ENCODE data around the gene LYZL6. TPM values are rescaled to one million over a fixed set of nuclear protein-coding genes. Genes with fewer than 3 reads are reported as not detected.

Gene LYZL6
- total RNA-seq, 1 experiment from 2014 or later: not detected

DNA sequence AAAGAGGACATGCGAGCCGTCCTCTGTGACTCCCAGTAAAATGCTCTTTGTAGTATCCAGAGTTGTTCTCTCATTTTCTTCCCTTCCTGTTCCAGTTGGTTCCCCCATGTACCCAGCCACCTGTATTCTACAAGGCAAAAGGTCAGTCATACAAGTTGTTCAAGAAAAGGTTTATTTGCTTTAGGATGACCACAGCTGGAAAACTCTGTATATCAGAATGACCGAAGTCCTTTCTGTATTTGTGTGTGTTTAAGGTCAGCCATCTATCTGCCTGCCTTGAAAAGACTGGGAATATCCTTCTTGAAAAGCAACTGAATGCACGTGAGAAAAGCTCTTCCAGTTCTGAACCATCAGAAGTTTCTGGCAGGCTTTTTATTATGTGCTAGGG lies 29.4 kb upstream of the LYZL6 start:
- no peak overlapping the region for H3K27ac ChIP-seq (ENCODE audit: low read depth, low read length)
- ChIA-PET RAD21 (ENCODE audit: low non-redundant PET in 1 of 2, low total read pairs in 2 of 2, uncharacterized antibody in 2 of 2, unreplicated experiment in 2 of 2) (interaction anchor here in 1 of 2 experiments (0.9 kb wide), 1 partner anchor 176 kb away, joined by 3 read pairs; no protein-coding TSS in a partner anchor), CTCF (interaction anchor here (0.9 to 1.5 kb wide), 3 partner anchors 100 to 526 kb away, joined by 3 to 7 read pairs (median 5); no protein-coding TSS in a partner anchor), POLR2A (no interaction called here)
- no peaks in the 10 kb centered on the region for H3K79me2 ChIP-seq (ENCODE audit: insufficient read depth, low read length)
- peaks cover 0 to 3% of the 10 kb centered on the region in 2 experiments; a peak in 1 of 4 replicates for H3K4me1 ChIP-seq (ENCODE audit: control insufficient read depth in 1 of 2, insufficient read depth in 2 of 2, low read length in 2 of 2)
- DNase-seq (ENCODE audit: low read depth, low spot score) (no peak), ATAC-seq (no peak)
- no peak overlapping the region for H3K9ac ChIP-seq (ENCODE audit: low read length)
- BruUV-seq (replicated peaks): no TSS peak
- no peaks in the 10 kb centered on the region for H3K9me3 ChIP-seq (ENCODE audit: control insufficient read depth in 1 of 2, insufficient read depth in 1 of 2, low read depth in 1 of 2, low read length in 2 of 2)
- no peak overlapping the region for H3K4me3 ChIP-seq (replicated peaks in 1 of 2; ENCODE audit: low read depth in 1 of 2, low read length in 2 of 2)
- H3K36me3 ChIP-seq (ENCODE audit: control insufficient read depth in 1 of 2, insufficient read depth in 2 of 2, low read length in 2 of 2): no peaks in the 10 kb centered on the region
- no peaks in the 10 kb centered on the region for H3K27me3 ChIP-seq (ENCODE audit: insufficient read depth, low read length)
- intact Hi-C loops (cut with micrococcal nuclease): no loop called here
- H3K4me2 ChIP-seq (ENCODE audit: low read length): no peak overlapping the region
- no peaks in the 10 kb centered on the region for H3K9me2 ChIP-seq (ENCODE audit: insufficient read depth)
- H4K20me1 ChIP-seq (ENCODE audit: insufficient read depth): no peaks in the 10 kb centered on the region
- TF ChIP-seq, protein P1, sequence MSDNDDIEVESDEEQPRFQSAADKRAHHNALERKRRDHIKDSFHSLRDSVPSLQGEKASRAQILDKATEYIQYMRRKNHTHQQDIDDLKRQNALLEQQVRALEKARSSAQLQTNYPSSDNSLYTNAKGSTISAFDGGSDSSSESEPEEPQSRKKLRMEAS (IDR thresholded peaks at IDR 0.05): no peak
- TF ChIP-seq POLR2A (IDR thresholded peaks at IDR 0.05; ENCODE audit: borderline replicate concordance, extremely low read depth, insufficient read depth, insufficient read length) (no peak), SP1 (IDR thresholded peaks at IDR 0.05; ENCODE audit: low read depth) (no peak), EGR1 (IDR thresholded peaks at IDR 0.05; ENCODE audit: low read depth) (no peak), SRF (IDR thresholded peaks at IDR 0.05; ENCODE audit: low read depth) (no peak), ZFX (IDR thresholded peaks at IDR 0.05) (no peak), YY1 (IDR thresholded peaks at IDR 0.05; ENCODE audit: extremely low read depth, insufficient replicate concordance, low read depth, low read length) (no peak), CBX3 (IDR thresholded peaks at IDR 0.05; ENCODE audit: low read depth) (no peak), FOSL1 (IDR thresholded peaks at IDR 0.05; ENCODE audit: low read depth) (no peak), POLR2AphosphoS5 (IDR thresholded peaks at IDR 0.05; ENCODE audit: low read depth, low read length) (no peak), JUND (IDR thresholded peaks at IDR 0.05) (no peak), EZH2 (IDR thresholded peaks at IDR 0.05) (no peak)
- TF ChIP-seq, protein P2, sequence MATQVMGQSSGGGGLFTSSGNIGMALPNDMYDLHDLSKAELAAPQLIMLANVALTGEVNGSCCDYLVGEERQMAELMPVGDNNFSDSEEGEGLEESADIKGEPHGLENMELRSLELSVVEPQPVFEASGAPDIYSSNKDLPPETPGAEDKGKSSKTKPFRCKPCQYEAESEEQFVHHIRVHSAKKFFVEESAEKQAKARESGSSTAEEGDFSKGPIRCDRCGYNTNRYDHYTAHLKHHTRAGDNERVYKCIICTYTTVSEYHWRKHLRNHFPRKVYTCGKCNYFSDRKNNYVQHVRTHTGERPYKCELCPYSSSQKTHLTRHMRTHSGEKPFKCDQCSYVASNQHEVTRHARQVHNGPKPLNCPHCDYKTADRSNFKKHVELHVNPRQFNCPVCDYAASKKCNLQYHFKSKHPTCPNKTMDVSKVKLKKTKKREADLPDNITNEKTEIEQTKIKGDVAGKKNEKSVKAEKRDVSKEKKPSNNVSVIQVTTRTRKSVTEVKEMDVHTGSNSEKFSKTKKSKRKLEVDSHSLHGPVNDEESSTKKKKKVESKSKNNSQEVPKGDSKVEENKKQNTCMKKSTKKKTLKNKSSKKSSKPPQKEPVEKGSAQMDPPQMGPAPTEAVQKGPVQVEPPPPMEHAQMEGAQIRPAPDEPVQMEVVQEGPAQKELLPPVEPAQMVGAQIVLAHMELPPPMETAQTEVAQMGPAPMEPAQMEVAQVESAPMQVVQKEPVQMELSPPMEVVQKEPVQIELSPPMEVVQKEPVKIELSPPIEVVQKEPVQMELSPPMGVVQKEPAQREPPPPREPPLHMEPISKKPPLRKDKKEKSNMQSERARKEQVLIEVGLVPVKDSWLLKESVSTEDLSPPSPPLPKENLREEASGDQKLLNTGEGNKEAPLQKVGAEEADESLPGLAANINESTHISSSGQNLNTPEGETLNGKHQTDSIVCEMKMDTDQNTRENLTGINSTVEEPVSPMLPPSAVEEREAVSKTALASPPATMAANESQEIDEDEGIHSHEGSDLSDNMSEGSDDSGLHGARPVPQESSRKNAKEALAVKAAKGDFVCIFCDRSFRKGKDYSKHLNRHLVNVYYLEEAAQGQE (IDR thresholded peaks at IDR 0.05; ENCODE audit: low read depth): no peak
- TF ChIP-seq, protein P3, sequence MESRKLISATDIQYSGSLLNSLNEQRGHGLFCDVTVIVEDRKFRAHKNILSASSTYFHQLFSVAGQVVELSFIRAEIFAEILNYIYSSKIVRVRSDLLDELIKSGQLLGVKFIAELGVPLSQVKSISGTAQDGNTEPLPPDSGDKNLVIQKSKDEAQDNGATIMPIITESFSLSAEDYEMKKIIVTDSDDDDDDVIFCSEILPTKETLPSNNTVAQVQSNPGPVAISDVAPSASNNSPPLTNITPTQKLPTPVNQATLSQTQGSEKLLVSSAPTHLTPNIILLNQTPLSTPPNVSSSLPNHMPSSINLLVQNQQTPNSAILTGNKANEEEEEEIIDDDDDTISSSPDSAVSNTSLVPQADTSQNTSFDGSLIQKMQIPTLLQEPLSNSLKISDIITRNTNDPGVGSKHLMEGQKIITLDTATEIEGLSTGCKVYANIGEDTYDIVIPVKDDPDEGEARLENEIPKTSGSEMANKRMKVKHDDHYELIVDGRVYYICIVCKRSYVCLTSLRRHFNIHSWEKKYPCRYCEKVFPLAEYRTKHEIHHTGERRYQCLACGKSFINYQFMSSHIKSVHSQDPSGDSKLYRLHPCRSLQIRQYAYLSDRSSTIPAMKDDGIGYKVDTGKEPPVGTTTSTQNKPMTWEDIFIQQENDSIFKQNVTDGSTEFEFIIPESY (IDR thresholded peaks at IDR 0.05; ENCODE audit: extremely low read depth, insufficient replicate concordance, low read length): no peak
- H2AFZ ChIP-seq (ENCODE audit: low read depth, low read length, poor library complexity, severe bottlenecking): no peak overlapping the region
